HG03521 (cell line): ENCODE measurements around the gene ZFYVE26.
"Not testable (repeated sequence)": the region's sequence is repeated elsewhere in the genome, so short reads cannot be mapped to it uniquely, and the experiment has no call there.

ENCODE experiments used
- ATAC-seq: cut with Tn5 transposase; IDR thresholded peaks from one replicate; pipeline ENCODE4 v1.9.1; 2021; ENCODE audit warnings: mild to moderate bottlenecking, moderate library complexity; ENCODE audit not compliant: unreplicated experiment

The ZFYVE26 gene

DNA sequence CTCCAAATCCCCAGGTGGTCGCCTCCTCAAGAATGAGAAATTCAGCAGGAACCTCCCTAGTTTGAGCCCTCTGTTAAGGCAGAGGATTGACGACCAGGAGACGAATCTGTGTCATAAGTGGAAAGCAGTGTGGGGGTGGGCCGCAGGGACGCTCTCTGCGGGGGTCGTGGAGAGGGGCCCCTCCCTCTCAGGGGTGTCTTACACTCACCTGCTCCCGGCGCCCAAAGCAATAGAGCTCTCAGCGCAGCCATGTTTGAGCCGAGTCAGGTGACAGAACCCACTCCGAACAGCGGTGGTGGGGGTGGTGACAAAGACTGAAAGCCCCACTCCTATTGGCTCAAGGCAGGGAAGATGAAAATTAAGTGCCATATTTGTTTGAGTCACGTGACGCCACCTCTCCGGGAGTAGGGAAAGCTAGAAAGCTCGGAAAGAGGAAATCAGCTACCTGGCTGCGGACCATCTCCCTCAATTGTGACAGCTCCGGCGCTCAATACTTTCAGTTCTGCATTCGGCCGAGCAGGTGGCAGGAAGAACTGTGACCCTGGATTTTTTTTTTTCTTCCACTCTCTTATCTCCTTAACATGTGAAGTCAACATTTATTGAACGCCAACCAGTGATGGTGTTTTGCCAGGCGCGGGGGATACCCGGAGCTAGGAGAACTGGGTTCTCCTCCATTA lies at the start of gene ZFYVE26:
ZFYVE26 (minus strand) TSS at position 265 of the 677 bp plus-strand sequence. CDS start 627 bp downstream, outside the sequence.
- ATAC-seq: peak; percentile 86

DNA sequence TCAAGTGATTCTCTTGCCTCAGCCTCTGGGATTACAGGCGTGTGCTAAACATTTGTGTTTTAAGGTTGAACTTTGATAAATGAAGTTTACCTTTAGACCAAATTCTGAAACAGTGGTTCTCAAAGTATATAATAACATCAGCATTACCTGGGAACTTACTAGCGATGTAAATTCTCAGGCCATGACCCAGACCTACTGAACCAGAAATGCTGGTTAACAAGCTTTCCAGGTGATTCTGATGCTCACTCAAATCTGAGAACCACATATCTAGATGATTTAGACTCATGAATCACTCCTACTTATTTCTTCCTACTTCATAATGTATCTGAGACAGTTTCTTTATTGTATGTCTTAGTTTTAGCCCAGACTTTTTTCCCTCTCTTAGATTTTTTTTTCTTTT lies 46.8 kb upstream of the ZFYVE26 start:
- no peak for ATAC-seq

DNA sequence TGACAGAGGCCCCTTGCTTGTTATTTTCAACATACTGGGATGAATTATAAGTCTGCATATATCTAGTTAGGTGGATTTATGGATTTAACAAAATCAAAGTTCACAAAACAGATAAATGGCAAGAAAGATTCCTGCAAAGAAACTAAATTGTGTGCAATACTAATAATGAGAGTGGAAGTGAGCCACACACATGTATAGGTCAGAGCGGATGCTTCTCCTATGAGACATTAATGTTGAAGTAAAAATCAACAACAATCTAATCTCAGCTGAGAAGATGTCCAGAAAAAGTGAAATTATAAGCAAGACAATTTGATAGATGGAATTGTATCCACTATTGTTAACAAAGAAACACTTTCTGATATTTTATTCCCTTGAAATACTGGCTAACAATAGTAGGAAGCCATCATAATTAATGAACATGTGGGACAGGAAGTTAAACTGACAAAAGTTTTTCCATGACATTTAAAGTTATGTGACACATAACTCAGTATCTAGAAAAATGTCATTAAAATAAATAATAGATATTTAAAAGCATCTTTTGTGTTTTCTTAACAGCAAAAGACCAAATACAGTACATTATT lies 42.9 kb upstream of the ZFYVE26 start:
- no peak for ATAC-seq

DNA sequence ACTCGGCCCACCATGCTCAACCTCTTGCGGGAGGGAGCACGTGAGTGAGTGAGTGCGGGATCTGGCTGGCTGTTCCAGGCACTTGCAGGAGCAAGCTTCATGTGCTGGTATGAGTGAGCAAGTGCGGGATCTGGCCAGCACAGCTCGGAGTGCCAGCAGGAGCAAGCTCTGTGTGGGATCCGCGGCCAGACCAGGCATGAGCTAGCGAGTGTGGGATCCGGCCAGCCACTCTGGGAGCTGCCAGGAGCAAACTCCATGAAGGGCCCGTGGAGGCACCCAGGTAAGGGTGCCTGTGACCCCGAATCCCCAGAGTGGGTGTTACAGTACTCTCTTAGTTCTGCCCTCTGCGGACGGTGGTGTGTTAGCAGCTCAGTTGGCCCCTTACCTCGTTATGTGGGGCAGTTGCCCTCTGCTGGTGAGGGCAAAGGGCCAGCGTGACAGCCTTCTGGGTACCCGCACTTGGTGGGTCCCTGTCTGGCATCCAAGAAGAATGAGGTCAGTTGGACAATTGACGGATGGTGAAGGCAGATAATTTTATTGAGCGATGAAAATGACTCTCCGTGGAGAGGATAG lies 41.5 kb upstream of the ZFYVE26 start:
- ATAC-seq: no peak

DNA sequence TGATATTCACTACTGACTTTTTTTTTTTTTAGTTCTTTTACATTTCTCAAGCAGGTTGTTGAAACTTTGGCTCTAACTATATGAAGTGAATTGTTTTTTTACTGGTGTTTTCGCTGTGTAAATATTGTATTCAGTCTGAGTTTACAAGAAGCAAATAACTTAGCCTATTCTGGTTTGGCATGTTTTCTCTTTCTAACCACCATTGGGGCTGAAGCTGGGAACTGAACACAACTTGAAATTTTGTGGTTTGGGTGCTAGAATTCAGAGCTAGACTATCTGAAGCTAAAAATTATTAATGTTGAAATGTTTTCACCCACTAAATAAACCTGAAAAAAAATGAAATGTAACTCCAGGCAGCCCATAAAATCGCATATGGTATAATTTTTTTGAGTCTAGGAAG lies 40.4 kb upstream of the ZFYVE26 start:
- no peak for ATAC-seq

DNA sequence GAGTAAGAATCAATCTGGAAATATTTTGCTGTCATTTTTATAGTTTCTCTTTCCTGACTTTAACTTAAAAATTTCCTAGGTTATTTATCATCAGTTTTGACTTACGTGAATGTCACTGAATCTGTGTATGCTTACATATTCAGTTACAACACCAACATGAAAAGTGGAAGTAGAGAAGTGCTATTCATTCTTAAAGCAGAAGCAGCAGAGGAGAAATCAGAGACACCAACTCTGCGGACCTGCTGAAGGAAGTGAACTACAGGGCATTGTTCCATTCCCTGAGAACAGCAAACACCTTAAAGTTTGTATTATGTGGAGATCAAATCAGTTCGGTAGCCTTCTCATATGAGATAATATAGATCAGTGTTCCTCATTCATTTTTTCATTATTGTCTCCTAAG lies 37.3 kb upstream of the ZFYVE26 start:
- no peak for ATAC-seq

DNA sequence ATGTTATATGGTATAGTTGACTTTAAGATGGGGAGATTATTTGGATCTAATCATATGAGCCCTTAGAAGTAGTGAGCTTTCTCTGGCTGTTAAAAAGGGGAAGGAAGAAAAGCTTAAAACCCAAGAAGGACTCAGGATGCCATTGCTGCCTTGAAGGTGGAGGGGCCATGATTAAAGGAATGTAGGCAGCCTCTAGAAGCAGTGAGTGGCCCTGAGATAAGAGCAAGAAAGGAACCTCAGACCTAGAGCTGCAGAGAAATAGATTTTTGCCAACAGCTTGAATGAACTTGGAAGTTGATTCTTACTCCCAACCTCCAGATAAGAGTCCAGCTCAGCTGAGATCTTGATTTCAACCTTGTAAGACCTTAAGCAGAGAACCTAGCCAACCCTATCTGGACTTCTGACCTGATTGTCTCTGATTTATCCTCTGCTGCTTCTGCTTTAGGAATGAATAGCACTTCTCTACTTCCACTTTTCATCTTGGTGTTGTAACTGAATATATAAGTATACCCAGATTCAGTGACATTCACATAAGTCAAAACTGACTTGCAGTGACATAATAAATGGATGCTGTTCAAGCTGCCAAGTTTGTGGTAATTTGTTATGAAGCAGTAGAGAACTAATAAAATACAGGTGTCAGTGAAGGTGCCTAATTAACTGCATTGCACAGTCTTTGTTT lies 36.7 kb upstream of the ZFYVE26 start:
- ATAC-seq: no peak

DNA sequence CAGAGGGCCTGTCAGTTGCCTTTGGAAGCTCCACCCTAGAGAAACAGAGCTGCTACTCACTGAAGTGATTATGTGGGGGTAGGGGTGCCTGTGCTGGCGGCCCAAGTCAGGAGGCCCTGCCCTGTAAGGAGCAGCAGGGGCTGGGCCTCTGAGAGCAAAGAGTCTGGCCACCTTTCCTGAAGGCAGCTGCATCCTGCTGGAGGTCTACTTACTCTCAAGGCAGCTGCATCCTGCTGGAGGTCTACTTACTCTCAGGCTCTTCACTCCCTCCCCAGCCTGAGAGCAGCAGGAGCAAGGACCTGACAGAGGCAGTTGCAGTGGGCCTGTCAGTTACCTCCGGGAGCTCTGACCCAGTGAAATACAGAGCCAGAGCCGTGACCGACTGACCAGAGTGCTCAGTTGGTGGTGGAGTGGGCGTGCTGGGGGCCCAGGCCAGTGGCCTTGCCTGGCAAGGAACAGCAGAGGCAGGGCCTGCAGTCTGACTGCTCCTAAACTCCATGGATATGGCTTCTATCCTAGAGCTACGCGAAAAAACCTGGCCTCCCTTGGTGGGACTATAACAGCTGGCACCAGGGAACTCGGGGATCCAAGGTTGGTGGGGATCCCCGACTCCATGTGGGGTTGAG lies 35.5 kb upstream of the ZFYVE26 start:
- ATAC-seq: no peak

DNA sequence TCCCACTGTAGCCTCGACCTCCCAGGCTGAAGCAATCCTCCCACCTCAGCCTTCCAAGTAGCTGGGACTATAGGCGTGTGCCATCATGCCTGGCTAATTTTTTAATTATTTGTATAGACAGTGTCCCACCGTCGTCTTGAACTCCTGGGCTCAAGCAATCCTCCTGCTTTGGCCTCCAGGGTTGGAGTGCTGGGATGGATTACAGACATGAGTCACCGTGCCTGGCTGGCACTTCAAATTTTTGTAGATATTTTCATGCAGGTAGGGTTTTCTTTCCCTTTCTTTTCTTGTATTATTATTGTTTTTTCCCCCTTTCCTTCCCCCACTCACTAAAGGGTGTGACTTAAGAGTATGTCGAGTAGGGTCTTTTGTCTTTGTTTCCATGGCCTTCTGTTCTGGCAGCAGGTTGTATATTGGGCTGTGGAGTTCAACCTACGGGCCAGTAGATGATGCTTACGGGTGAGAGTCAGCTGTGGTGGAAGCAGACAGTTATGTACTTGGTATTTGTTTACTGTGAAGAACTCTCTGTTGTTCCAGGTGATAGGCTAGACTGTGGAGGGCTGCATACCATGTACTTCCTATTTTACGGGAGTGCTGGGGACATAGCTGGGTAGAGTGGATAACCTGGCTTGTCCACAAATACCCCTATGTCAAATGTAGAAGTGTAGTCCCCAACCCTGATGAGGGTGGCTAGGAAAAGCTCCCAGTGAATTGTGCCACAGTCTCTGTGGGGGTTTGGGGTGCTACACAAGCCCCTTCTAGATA lies 33.9 kb upstream of the ZFYVE26 start:
- ATAC-seq: no peak

DNA sequence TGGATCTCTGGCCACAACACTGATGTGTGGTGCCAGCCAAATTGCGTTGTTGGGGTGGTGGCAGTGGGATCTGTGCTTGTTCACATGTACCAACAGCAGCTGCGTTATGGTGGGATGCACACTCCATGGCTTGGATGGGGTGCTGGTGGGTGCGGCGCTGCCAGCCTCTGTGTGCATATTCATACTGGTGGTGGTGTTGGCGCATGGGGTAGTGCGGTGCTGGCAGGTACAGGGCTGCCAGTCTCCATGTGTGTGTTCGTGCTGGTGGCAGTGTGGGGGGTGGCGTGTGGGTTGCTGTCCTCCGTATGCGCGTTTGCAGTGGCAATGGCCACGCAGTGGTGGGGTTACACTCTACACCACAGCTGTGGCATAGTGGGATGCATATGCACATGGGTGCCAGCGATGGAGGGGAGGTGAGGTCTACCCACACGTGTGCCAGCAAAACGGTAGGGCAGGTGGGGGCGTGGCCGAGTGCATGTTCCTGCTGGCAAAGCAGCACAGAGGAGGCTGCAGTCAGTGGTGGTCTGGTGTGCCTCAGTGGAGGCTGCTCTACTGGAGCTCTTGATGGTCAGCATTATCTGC lies 29.7 kb upstream of the ZFYVE26 start:
- no peak for ATAC-seq

DNA sequence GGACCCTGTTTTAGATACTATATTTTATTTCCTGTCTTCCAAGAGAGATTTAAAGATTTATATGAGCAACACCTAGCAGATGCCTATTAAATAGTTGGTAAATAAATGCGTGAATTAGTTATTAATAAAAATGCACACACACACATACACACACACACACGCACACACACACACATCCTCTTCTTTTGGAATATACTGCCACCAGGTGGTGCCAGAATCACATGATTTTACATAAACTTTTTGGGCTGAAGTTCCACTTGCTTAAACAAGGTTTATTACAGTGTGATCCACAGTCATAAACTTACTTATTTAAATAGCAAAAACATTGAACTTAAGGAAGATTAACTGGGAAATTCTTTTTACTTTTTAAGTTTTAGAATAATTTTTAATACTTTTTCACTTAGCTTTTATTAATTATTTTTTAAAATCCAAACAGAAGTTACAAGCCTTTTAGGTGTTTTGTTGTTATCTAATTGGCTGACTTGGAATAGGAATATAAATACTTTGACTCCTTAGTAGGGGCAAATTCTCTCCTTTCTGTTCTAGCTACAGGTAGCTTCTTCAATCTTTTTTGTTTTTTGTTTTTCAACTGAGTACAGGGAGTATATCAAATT lies 20.7 kb upstream of the ZFYVE26 start:
- ATAC-seq: no peak

DNA sequence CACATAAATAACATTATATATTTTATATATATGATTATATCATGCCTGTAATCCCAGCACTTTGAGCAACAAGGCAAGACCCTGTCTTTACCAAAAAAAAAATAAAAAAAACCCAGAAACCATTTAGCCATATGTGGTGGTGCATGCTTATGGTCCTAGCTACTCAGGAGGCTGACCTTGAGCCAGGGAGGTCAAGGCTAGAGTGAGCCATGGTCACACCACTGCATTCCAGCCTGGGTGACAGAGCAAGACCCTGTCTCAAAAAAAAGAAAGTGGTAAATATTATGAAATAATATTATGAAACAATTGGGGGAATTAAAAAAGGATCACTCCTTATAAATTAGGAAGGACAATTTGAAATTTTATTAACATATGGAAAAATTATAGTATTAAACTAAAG lies 19.2 kb upstream of the ZFYVE26 start:
- ATAC-seq: no peak

DNA sequence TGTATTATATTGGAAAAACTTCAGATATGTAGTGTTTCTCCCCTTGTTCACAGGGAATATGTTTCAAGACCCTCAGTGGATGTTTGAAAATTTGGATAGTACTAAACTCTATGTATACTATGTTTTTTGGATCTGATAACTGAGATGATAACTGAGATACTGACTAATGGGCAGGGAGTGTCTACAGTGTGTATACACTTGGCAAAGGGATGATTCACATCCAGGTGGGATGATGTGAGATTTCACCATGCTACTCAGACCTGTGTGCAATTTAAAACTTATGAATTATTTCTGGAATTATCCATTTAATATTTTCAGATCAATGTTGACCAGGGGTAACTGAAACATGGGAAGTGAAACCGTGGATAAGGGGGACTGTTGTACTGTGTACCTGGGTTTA lies 17.0 kb upstream of the ZFYVE26 start:
- ATAC-seq: no peak

DNA sequence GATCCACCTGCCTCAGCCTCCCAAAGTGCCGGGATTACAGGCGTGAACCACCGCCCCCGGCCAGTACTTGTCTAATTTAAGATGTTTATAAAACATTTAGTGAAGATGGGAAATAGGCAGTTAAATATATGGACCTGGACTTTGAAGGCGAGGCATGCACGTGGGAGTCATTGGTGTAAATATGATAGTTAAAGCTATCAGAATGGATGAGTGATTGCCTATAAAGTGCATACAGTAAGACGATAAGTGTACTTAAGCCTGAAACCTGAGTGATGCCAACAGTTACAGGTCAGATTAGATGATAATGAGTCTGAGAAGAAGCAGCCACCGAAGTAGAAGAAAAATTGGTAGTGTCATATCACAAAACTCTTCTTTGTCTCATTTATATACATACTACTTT lies 14.7 kb upstream of the ZFYVE26 start:
- ATAC-seq: no peak

DNA sequence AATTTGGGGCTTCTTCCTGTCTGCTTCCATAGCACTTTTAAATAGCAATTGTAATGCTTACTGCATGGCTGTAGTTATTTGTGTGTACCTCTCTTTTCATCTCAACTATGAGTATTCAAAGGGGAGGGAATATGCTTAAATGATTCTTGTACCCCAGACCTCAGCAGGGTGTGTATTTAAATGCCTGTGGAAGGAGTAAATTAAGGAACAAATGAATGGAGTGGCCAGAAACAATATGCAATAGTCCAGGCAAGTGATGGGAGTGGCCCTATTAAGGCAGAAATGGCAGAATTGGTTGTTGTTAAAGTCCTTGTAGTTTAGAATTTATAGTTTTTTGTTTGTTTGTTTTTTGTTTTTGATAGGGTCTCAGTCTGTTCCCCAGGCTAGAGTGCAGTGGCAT lies 4.7 kb upstream of the ZFYVE26 start:
- ATAC-seq: no peak

DNA sequence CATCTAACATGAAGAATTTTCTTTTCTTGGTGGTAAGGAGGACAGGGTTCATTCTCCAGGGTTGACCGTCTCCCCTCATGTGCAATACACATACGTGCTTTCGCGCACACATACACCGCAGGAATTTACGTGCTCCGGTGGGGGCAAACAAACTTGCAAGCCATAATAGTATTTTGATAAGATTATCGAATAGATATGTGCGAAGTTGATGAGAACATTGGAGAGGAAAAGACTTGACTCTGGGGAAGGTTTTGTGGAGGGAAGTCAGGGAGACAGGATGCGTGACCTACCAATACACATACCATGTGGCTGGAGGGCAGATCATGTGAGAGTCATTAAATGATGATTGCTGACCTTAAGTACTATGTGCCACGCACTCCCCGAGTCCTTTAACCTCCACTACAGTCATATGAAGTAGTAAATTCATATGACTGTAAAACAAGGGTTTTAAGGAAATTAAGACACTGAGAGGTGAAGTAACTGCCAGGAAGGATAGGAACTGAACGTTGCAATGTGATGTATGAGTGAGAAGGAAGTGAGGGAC lies 4.1 kb upstream of the ZFYVE26 start:
- ATAC-seq: no peak

DNA sequence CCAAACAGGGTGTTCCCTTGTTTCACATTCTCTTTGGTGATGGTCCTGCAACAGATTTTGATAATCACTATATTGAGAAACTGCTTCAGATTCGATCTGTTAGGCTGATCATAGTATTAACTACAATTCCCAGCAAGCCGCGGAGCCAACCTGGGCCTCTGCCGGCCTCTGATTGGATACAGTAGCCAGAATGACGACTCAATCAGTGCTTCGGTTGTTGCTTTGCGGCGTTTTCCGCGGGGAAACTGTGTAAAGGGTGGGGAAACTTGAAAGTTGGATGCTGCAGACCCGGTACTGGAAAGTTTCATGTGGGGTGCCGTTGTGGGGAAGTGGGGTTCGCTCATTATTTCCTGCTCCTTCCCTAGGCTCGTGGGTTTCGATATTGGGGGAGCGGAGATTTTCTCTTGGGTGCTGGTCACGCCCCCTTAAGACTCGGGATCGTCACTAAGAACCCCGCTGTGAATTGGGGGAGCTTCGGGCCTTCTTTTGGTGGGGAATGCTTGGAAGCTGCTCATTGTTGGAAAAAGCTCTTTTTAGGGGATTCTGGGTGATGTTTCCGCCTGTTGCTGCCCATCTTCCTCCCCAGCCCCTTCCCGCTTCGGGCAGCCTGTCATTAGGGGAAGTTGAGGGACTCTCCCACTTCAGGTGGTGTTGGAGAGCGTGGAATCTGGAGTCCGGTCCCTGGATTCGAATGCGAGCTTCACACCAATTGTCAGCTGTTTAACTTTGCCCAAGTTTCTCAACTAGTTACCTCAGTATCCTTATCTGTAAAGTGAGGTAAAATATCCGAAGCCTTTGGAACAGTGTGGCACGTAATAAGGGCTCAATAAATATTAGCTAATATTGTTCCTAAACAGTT lies 3.4 kb upstream of the ZFYVE26 start, which contains the start of gene RAD51B:
RAD51B (plus strand) TSS at position 217 of the 859 bp plus-strand sequence.
- ATAC-seq: peak; percentile 58

DNA sequence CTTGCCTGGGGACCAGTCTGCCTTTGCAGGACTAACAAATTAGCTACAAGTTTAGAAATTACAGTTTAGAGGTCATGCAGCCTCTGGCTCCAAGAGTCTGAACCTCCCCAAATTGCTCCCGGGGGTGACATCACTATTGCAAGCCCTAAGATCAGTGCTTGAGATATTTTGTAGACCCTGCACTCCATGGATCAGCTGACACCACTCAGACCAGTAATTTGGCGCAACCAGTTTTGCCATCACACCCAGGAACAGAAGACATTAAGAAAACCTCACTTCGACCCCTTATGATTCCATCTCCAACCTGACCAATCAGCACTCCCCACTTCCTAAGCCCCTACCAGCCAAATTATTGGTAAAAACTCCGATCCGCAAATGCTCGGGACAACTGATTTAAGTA lies 2.1 kb upstream of the ZFYVE26 start:
- not testable (repeated sequence) for ATAC-seq
